ENCODE data around the gene KIF23.

GRCh38 chr15:69451951-69452691, 38.0 kb downstream of the KIF23 start:
- TF ChIP-seq CTCF (IDR thresholded peaks at IDR 0.05) (no peak), POLR2A (IDR thresholded peaks at IDR 0.05) (no peak)
